ENCODE measurements around the gene CNTNAP2.

GRCh38 chr7:147567043-147567442 is 1450.4 kb downstream of the CNTNAP2 start:
- TF ChIP-seq, protein P1, sequence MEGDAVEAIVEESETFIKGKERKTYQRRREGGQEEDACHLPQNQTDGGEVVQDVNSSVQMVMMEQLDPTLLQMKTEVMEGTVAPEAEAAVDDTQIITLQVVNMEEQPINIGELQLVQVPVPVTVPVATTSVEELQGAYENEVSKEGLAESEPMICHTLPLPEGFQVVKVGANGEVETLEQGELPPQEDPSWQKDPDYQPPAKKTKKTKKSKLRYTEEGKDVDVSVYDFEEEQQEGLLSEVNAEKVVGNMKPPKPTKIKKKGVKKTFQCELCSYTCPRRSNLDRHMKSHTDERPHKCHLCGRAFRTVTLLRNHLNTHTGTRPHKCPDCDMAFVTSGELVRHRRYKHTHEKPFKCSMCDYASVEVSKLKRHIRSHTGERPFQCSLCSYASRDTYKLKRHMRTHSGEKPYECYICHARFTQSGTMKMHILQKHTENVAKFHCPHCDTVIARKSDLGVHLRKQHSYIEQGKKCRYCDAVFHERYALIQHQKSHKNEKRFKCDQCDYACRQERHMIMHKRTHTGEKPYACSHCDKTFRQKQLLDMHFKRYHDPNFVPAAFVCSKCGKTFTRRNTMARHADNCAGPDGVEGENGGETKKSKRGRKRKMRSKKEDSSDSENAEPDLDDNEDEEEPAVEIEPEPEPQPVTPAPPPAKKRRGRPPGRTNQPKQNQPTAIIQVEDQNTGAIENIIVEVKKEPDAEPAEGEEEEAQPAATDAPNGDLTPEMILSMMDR (IDR thresholded peaks at IDR 0.05): no peak
- TF ChIP-seq EP300 (IDR thresholded peaks at IDR 0.05) (no peak), POLR2AphosphoS5 (IDR thresholded peaks at IDR 0.05) (no peak), POLR2A (IDR thresholded peaks at IDR 0.05) (no peak)

All from stomach (tissue), 4 donors.